SIG-M5 treated with dmso at 0.1 percent for 504 hours (cell line): ENCODE measurements around the gene TSHB.
"Not testable (repeated sequence)": the region's sequence is repeated elsewhere in the genome, so short reads cannot be mapped to it uniquely, and the experiment has no call there.

Experiments
- DNase-seq: peaks from one replicate; lab custom pipeline; 2025; ENCODE audit not compliant: unreplicated experiment; lab: John Stamatoyannopoulos, UW

TSHB gene

GRCh38 chr1:115029526-115029925 is at the start of gene TSHB:
Gene TSHB (plus strand): TSS chr1:115029826. CDS start chr1:115033363, 3,537 bp downstream.
- DNase-seq = no peak

- DNase-seq = no peak
Measured at GRCh38 chr1:114982251-114982650, 47.4 kb upstream of the TSHB start.

GRCh38 chr1:114986286-114986685 is 43.3 kb upstream of the TSHB start:
- no peak for DNase-seq

- DNase-seq = no peak
Measured at GRCh38 chr1:114988095-114988494, 41.5 kb upstream of the TSHB start.

- DNase-seq = no peak
Measured at GRCh38 chr1:114997510-114998289, 31.9 kb upstream of the TSHB start.

GRCh38 chr1:115006191-115006590 is 23.4 kb upstream of the TSHB start:
- DNase-seq = no peak

- DNase-seq = peak; percentile 30
Measured at GRCh38 chr1:115012006-115012405, 17.6 kb upstream of the TSHB start.

- DNase-seq = no peak
Measured at GRCh38 chr1:115012434-115012833, 17.2 kb upstream of the TSHB start.

GRCh38 chr1:115013792-115014191 is 15.8 kb upstream of the TSHB start:
- no peak for DNase-seq

- not testable (repeated sequence) for DNase-seq
Measured at GRCh38 chr1:115019549-115019948, 10.1 kb upstream of the TSHB start.

- DNase-seq = no peak
Measured at GRCh38 chr1:115021145-115021544, 8.5 kb upstream of the TSHB start.

- DNase-seq = no peak
Measured at GRCh38 chr1:115023593-115023992, 6.0 kb upstream of the TSHB start.

GRCh38 chr1:115031595-115031994 is 2.0 kb downstream of the TSHB start:
- no peak for DNase-seq

GRCh38 chr1:115035652-115036051 is 6.0 kb downstream of the TSHB start:
- DNase-seq = no peak

- DNase-seq = no peak
Measured at GRCh38 chr1:115036814-115037507, 7.3 kb downstream of the TSHB start.

- DNase-seq = no peak
Measured at GRCh38 chr1:115040501-115040900, 10.9 kb downstream of the TSHB start.

GRCh38 chr1:115041654-115042053 is 12.0 kb downstream of the TSHB start:
- peak; percentile 56 for DNase-seq

- DNase-seq = no peak
Measured at GRCh38 chr1:115046751-115047150, 17.1 kb downstream of the TSHB start.

- peak; percentile 39 for DNase-seq
Measured at GRCh38 chr1:115051850-115052249, 22.2 kb downstream of the TSHB start.

GRCh38 chr1:115052454-115053083 is 22.9 kb downstream of the TSHB start:
- DNase-seq = peak; percentile 86

GRCh38 chr1:115056395-115056798 is 26.8 kb downstream of the TSHB start:
- DNase-seq = peak; percentile 91

GRCh38 chr1:115057661-115058254 is 28.1 kb downstream of the TSHB start:
- DNase-seq = no peak
